ENCODE results near the gene RAI1. TPM values are rescaled to one million over a fixed set of nuclear protein-coding genes. Genes with fewer than 3 reads are reported as not detected.

The RAI1 gene
- total RNA-seq, 2 donors from 2014 or later = 35.9 to 42.9 TPM

- H3K9me3 Mint-ChIP-seq = no peaks in the 10 kb centered on the region
- H3K36me3 ChIP-seq (ENCODE audit: control insufficient read depth, insufficient read depth, low read length) = no peaks in the 10 kb centered on the region
- H3K36me3 Mint-ChIP-seq (ENCODE audit: low read depth) = no peaks in the 10 kb centered on the region
- H3K9ac ChIP-seq (ENCODE audit: extremely low read depth, low read length, poor library complexity, severe bottlenecking) = no peak overlapping the region
- no peak overlapping the region for H3K4me3 ChIP-seq (ENCODE audit: low read length)
- peaks cover 17% of the 10 kb centered on the region for H3K4me1 Mint-ChIP-seq
- no peaks in the 10 kb centered on the region for H3K9me3 ChIP-seq (ENCODE audit: control insufficient read depth, low read length)
- peak; percentile 42 for DNase-seq
- H3K27me3 Mint-ChIP-seq (ENCODE audit: insufficient read depth) = peaks cover 2% of the 10 kb centered on the region
- 91% methylated on average over 6 to 10 of the region's 10 CpGs for WGBS, 2 experiments (ENCODE audit: insufficient coverage in 1 of 2, insufficient read length in 1 of 2)
- no peaks in the 10 kb centered on the region for H3K4me1 ChIP-seq (ENCODE audit: control insufficient read depth, insufficient read depth, low read length)
- H3K27ac ChIP-seq (ENCODE audit: low read depth, low read length) = no peak overlapping the region
- H3K27ac Mint-ChIP-seq = no peak overlapping the region
- TF ChIP-seq CTCF (conservative IDR thresholded peaks at IDR 0.05) = no peak
- H3K27me3 ChIP-seq (ENCODE audit: control insufficient read depth, insufficient read depth, low read length, poor library complexity, severe bottlenecking) = no peaks in the 10 kb centered on the region
- H3K4me3 Mint-ChIP-seq = no peak overlapping the region
These were observed 167.2 kb downstream of the RAI1 start for GRCh38 chr17:17848311-17849082.

- WGBS, 2 experiments (ENCODE audit: insufficient coverage in 1 of 2, insufficient read length in 1 of 2) = 74 to 77% methylated on average over 4 to 5 of the region's 5 CpGs
These were observed 168.0 kb downstream of the RAI1 start for GRCh38 chr17:17849147-17849820.

GRCh38 chr17:17849845-17850373 lies 168.7 kb downstream of the RAI1 start:
- Mint-ChIP-seq H3K36me3 (ENCODE audit: low read depth) (no peaks in the 10 kb centered on the region), H3K27me3 (ENCODE audit: insufficient read depth) (peaks cover 2% of the 10 kb centered on the region), H3K27ac (no peak overlapping the region), H3K9me3 (no peaks in the 10 kb centered on the region), H3K4me1 (peaks cover 17% of the 10 kb centered on the region), H3K4me3 (no peak overlapping the region)
- Histone ChIP-seq H3K4me3 (ENCODE audit: low read length) (no peak overlapping the region), H3K4me1 (ENCODE audit: control insufficient read depth, insufficient read depth, low read length) (no peaks in the 10 kb centered on the region), H3K36me3 (ENCODE audit: control insufficient read depth, insufficient read depth, low read length) (no peaks in the 10 kb centered on the region), H3K27ac (ENCODE audit: low read depth, low read length) (no peak overlapping the region), H3K9ac (ENCODE audit: extremely low read depth, low read length, poor library complexity, severe bottlenecking) (no peak overlapping the region), H3K9me3 (ENCODE audit: control insufficient read depth, low read length) (no peaks in the 10 kb centered on the region), H3K27me3 (ENCODE audit: control insufficient read depth, insufficient read depth, low read length, poor library complexity, severe bottlenecking) (no peaks in the 10 kb centered on the region)
- DNase-seq = peak; percentile 87
- no peak for TF ChIP-seq CTCF (conservative IDR thresholded peaks at IDR 0.05)
- 57 to 98% methylated on average over 1 to 2 of the region's 2 CpGs for WGBS, 2 experiments (ENCODE audit: insufficient coverage in 1 of 2, insufficient read length in 1 of 2)

More at GRCh38 chr17:17849147-17849820, 168.0 kb downstream of the RAI1 start:
- Mint-ChIP-seq H3K4me1 (peaks cover 17% of the 10 kb centered on the region), H3K9me3 (no peaks in the 10 kb centered on the region), H3K36me3 (ENCODE audit: low read depth) (no peaks in the 10 kb centered on the region), H3K4me3 (no peak overlapping the region), H3K27me3 (ENCODE audit: insufficient read depth) (peaks cover 2% of the 10 kb centered on the region), H3K27ac (no peak overlapping the region)
- H3K27ac ChIP-seq (ENCODE audit: low read depth, low read length) = no peak overlapping the region
- H3K4me3 ChIP-seq (ENCODE audit: low read length) = no peak overlapping the region
- no peak overlapping the region for H3K9ac ChIP-seq (ENCODE audit: extremely low read depth, low read length, poor library complexity, severe bottlenecking)
- no peaks in the 10 kb centered on the region for H3K36me3 ChIP-seq (ENCODE audit: control insufficient read depth, insufficient read depth, low read length)
- H3K27me3 ChIP-seq (ENCODE audit: control insufficient read depth, insufficient read depth, low read length, poor library complexity, severe bottlenecking) = no peaks in the 10 kb centered on the region
- no peak for TF ChIP-seq CTCF (conservative IDR thresholded peaks at IDR 0.05)
- no peaks in the 10 kb centered on the region for H3K9me3 ChIP-seq (ENCODE audit: control insufficient read depth, low read length)
- DNase-seq = peak; percentile 72
- H3K4me1 ChIP-seq (ENCODE audit: control insufficient read depth, insufficient read depth, low read length) = no peaks in the 10 kb centered on the region

Data from endodermal cell (in vitro differentiated cells).